Right lobe of liver (tissue), 6 donors: Measurements from ENCODE around the gene ZNF362. TPM values are rescaled to one million over a fixed set of nuclear protein-coding genes. Genes with fewer than 3 reads are reported as not detected.
A peak's percentile ranks its signal among the peaks of the same experiment; 100 is the strongest.

Experiments used
- ATAC-seq, 4 donors: fragments of 200-7000 bp; cut with Tn5 transposase; one replicate each; pipeline ENCODE4 v1.9.1; 2020; ENCODE audit warnings: mild to moderate bottlenecking in 4 of 4, moderate library complexity in 4 of 4
- DNase-seq, 3 donors: peaks; one replicate each; pipeline ENCODE4 v3.0.0-alpha.2; 2020
- H3K27ac ChIP-seq, 3 donors: fragments of 200-600 bp; one replicate each; pipeline ENCODE4 v1.8.0; 2022
- H3K27me3 ChIP-seq, 2 donors: fragments of 200-600 bp; one replicate each; pipeline ENCODE4 v1.8.0; 2022
- H3K36me3 ChIP-seq, 4 donors: fragments of 200-600 bp; sonication (generic) in 1 of 4; one replicate each; pipeline versions ENCODE4 v1.5.1 to v1.8.0; 2017 to 2022; ENCODE audit warnings: control low read depth in 1 of 4
- H3K4me1 ChIP-seq, 4 donors: fragments of 200-600 bp; sonication (generic) in 1 of 4; one replicate each; pipeline versions ENCODE4 v1.5.1 to v1.8.0; 2017 to 2022; ENCODE audit warnings: control low read depth in 1 of 4
- H3K4me3 ChIP-seq, 3 donors: fragments of 200-600 bp; one replicate each; pipeline ENCODE4 v1.8.0; 2022
- H3K9me3 ChIP-seq, 4 donors: fragments of 200-600 bp; sonication (generic) in 1 of 4; one replicate each; pipeline versions ENCODE4 v1.5.1 to v1.8.0; 2017 to 2022; ENCODE audit warnings: control low read depth in 1 of 4
- POLR2A ChIP-seq: fragments of 450-650 bp; IDR thresholded peaks from one replicate; pipeline ENCODE4 v1.6.1; 2017; ENCODE audit warnings: antibody characterized with exemption, mild to moderate bottlenecking
- WGBS: methylation state at CpG from one replicate; pipeline ENCODE4 v1.1.6; 2018; ENCODE audit warnings: low coverage, low lambda C conversion rate; ENCODE audit not compliant: insufficient coverage; ENCODE audit errors: missing lambda C conversion rate; 5-methylcytosine and 5-hydroxymethylcytosine counted together
- intact Hi-C, 2 donors: fragments of 100-400 bp; cut with DNase I; formaldehyde crosslinking; loops; one replicate each; pipeline versions ENCODE4 v1.11.2 to v1.14.1; 2022
- total RNA-seq, 6 experiments: library from RNA; depleted of rRNA in 2 of 6; stranded (reverse); fragments of >200 nt in 2 of 6; fragmentation: NEBNext Ultra II Directional in 3 of 6; extraction: Animal tissue kit (Norgen Biotek cat#: 25700) in 3 of 6; gene quantifications; one replicate each; pipeline versions ENCODE4 v1.1.0 to v1.2.4, GENCODE V29; 2016 to 2023
- TF ChIP-seq, protein P1 (sequence below), 4 donors: fragments of 200-600 bp in 3 of 4; fragments of 450-650 bp in 1 of 4; IDR thresholded peaks; one replicate each; pipeline versions ENCODE4 v1.5.1 to v1.8.0; 2016 to 2022; ENCODE audit warnings: antibody characterized with exemption in 4 of 4, mild to moderate bottlenecking in 2 of 4
- donor health status: DM: no; HTN: yes; CAD: no.
- donor health status: DM: no; HTN: no; CAD: no.
- donor health status: DM: no; HTN: no; CAD: no.
- donor health status: DM: no; HTN: yes; CAD: no.
- donor health status: DM: no; HTN: yes; CAD: no.

The ZNF362 gene
- total RNA-seq, 6 experiments from 2014 or later, result 3.4 to 8.4 (median 7.0) TPM

DNA sequence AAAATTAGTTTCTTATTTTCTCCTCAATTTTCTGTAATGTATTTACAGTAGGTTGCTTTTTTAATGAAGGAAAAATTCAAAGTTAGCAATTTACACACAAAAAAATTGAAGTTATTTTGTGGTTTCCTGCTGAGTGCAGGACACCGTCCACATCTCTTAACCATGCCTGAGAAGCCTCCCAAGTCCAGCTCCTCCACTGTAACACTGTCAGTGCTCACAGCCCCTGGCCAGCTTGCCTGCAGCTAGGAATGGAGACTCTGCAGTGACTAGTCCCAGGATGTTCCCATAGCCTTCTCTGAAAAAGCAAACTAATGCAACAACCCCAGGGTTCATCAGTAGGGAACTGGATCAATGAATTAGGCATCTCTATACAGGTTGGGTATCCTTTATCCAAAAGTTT is 61.1 kb downstream of the ZNF362 start:
- Histone ChIP-seq H3K27me3 (no peaks in the 10 kb centered on the region), H3K4me1 (no peaks in the 10 kb centered on the region), H3K36me3 (no peaks in the 10 kb centered on the region), H3K4me3 (no peak overlapping the region), H3K27ac (no peak overlapping the region), H3K9me3 (no peaks in the 10 kb centered on the region)
- TF ChIP-seq POLR2A, result no peak
- TF ChIP-seq, protein P1, sequence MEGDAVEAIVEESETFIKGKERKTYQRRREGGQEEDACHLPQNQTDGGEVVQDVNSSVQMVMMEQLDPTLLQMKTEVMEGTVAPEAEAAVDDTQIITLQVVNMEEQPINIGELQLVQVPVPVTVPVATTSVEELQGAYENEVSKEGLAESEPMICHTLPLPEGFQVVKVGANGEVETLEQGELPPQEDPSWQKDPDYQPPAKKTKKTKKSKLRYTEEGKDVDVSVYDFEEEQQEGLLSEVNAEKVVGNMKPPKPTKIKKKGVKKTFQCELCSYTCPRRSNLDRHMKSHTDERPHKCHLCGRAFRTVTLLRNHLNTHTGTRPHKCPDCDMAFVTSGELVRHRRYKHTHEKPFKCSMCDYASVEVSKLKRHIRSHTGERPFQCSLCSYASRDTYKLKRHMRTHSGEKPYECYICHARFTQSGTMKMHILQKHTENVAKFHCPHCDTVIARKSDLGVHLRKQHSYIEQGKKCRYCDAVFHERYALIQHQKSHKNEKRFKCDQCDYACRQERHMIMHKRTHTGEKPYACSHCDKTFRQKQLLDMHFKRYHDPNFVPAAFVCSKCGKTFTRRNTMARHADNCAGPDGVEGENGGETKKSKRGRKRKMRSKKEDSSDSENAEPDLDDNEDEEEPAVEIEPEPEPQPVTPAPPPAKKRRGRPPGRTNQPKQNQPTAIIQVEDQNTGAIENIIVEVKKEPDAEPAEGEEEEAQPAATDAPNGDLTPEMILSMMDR (IDR thresholded peaks at IDR 0.05), result no peak
- intact Hi-C loops, result no loop called here
- no peak for ATAC-seq
- DNase-seq, result no peak
- 44% methylated on average over 1 of the region's 1 CpG for WGBS

DNA sequence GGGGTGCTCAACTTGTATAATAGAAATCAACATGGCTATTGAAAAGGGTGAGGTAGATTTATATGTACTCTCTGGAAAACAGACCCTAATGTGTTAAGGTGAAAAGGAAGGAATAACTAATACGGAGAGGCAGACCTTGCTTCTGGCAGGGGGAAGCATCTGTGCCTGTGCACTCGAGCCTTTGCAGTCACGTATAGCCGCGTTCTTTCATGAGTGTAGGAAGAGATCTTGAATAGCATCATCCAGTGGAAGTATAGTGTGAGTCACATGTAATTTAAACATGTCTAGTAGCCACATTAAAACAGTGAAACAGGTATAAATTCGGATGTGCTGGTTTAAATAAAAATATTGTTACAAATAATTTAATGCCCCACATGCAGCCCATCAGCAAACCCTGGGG is 61.7 kb downstream of the ZNF362 start:
- H3K4me3 ChIP-seq, result no peak overlapping the region
- no peaks in the 10 kb centered on the region for H3K9me3 ChIP-seq
- no peaks in the 10 kb centered on the region for H3K27me3 ChIP-seq
- DNase-seq, result no peak
- H3K27ac ChIP-seq, result no peak overlapping the region
- no peak for TF ChIP-seq POLR2A
- TF ChIP-seq, protein P1 (IDR thresholded peaks at IDR 0.05), result no peak
- 51% methylated on average over 6 of the region's 6 CpGs for WGBS
- H3K36me3 ChIP-seq, result peaks cover 0 to 4% (median 2%) of the 10 kb centered on the region in 4 donors
- no peaks in the 10 kb centered on the region for H3K4me1 ChIP-seq
- intact Hi-C loops, result no loop called here
- no peak for ATAC-seq

DNA sequence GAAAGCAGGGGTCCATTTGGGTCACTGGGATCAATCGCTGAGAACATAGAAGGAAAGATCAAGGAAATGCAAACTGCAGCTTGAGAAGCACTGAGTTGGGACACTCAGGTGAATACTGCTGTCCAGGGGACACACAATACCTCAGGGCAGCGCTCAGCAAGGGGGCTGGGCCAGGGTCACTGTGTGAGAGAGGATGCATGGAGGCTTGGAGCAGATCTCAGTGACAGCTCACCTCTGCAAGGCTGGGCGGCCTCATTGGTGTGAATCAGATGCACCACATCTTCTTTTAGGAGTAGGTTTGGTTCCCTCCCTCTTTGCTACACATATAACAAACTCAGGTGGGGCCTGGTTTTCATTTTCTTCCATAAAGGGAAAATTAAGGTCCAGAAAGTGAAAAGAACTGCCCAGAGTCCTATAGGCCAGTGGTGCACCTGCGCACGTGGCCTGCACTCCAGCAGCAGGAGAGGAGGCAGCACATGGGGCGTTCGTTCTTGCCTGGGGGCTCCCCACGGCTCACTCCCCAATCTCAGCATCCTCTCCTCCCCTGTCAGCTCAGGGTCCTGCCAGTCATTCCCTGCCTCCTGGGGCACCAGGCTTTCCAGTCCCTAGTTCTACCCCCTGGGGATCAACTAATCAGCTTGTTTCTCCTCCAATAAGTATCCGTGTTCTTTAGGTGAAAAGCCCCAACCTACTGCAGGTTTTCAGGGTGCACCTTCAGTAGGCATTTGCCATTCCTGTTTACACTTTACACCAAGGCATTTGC is 63.1 kb downstream of the ZNF362 start:
- 90% methylated on average over 3 of the region's 9 CpGs for WGBS
- no peak overlapping the region for H3K4me3 ChIP-seq
- H3K4me1 ChIP-seq, result no peaks in the 10 kb centered on the region
- H3K27me3 ChIP-seq, result no peaks in the 10 kb centered on the region
- no peak for DNase-seq
- TF ChIP-seq POLR2A, result no peak
- TF ChIP-seq, protein P1 (IDR thresholded peaks at IDR 0.05), result no peak
- no peak overlapping the region for H3K27ac ChIP-seq
- H3K36me3 ChIP-seq, result peaks cover 7 to 18% (median 14%) of the 10 kb centered on the region in 4 donors
- intact Hi-C loops, result no loop called here
- ATAC-seq, result no peak
- no peaks in the 10 kb centered on the region for H3K9me3 ChIP-seq

DNA sequence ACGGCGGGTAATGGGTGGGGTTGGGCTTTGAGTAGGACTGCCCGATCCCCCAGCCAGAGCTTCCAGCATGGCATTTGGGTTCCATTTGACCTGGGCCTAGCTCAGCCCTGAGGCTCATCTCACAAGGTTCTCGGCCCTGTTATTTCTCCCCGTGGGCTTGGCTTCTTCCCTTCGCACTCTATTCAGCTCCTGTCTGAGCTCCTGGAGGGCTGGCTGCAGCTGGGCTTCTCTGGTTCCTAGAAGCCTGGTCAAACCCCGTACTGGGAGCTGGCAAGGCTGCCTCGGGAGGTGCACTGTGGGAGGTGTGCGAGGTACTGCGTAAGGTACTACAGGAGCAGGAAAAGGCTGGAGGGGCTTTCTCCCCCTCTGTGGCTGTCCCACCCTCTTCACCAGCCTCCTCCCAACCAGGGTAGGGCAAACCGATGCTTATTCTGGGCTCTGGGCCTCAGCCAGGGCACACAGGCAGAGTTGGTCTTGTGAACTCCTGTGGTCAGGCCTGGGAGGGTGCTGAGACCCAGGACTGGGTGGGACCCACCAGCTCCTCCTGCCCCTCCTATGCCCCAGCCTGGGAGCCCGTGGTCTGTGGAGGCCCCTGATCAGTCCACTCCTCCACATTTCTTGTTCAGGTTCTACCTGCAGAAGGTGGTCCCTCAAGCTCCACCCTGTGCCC is 63.8 kb downstream of the ZNF362 start:
- Histone ChIP-seq H3K27ac (no peak overlapping the region), H3K4me3 (no peak overlapping the region), H3K36me3 (peaks cover 13 to 25% (median 21%) of the 10 kb centered on the region in 4 donors), H3K4me1 (no peaks in the 10 kb centered on the region), H3K9me3 (no peaks in the 10 kb centered on the region), H3K27me3 (no peaks in the 10 kb centered on the region)
- intact Hi-C loops, result no loop called here
- TF ChIP-seq, protein P1 (IDR thresholded peaks at IDR 0.05), result no peak
- no peak for TF ChIP-seq POLR2A
- ATAC-seq, result peak in 2 of 4 donors; percentile 3 to 21
- DNase-seq, result no peak
- 74% methylated on average over 3 of the region's 12 CpGs for WGBS
